ENCODE measurements around the gene ARSB. TPM values are rescaled to one million over a fixed set of nuclear protein-coding genes. Genes with fewer than 3 reads are reported as not detected.

The ARSB gene
- total RNA-seq, 2 experiments from 2014 or later, result 7.6 to 8.0 TPM

- POLR2A ChIA-PET, result no interaction called here
- CTCF ChIA-PET, result no interaction called here
- no peak overlapping the region for H3K4me3 Mint-ChIP-seq
Measured at GRCh38 chr5:78783434-78784130, 201.5 kb downstream of the ARSB start.

GRCh38 chr5:78782728-78783127, 202.4 kb downstream of the ARSB start:
- Mint-ChIP-seq H3K9me3 (ENCODE audit: low read depth) (no peaks in the 10 kb centered on the region), H3K36me3 (ENCODE audit: low read depth) (peaks cover 17% of the 10 kb centered on the region), H3K4me3 (no peak overlapping the region), H3K4me1 (no peaks in the 10 kb centered on the region), H3K27me3 (no peaks in the 10 kb centered on the region), H3K27ac (no peak overlapping the region)
- intact Hi-C loops (cut with DNase I, micrococcal nuclease), result no loop called here
- CTCF ChIA-PET, result no interaction called here
- ATAC-seq, result no peak
- no peak for DNase-seq
- POLR2A ChIA-PET, result no interaction called here

More at GRCh38 chr5:78783434-78784130, 201.5 kb downstream of the ARSB start:
- Mint-ChIP-seq H3K27me3 (no peaks in the 10 kb centered on the region), H3K4me1 (no peaks in the 10 kb centered on the region), H3K27ac (no peak overlapping the region), H3K36me3 (ENCODE audit: low read depth) (peaks cover 17% of the 10 kb centered on the region), H3K9me3 (ENCODE audit: low read depth) (no peaks in the 10 kb centered on the region)
- DNase-seq, result no peak
- no peak for ATAC-seq
- intact Hi-C loops (cut with DNase I, micrococcal nuclease), result no loop called here

GRCh38 chr5:78781611-78782286, 203.4 kb downstream of the ARSB start:
- H3K27ac Mint-ChIP-seq, result no peak overlapping the region

GRCh38 chr5:78779771-78780616, 205.1 kb downstream of the ARSB start:
- Mint-ChIP-seq H3K36me3 (ENCODE audit: low read depth) (peaks cover 14% of the 10 kb centered on the region), H3K9me3 (ENCODE audit: low read depth) (no peaks in the 10 kb centered on the region), H3K4me3 (no peak overlapping the region), H3K27me3 (no peaks in the 10 kb centered on the region), H3K4me1 (no peaks in the 10 kb centered on the region), H3K27ac (no peak overlapping the region)
- POLR2A ChIA-PET, result interaction anchor here (0.7 kb wide), 1 partner anchor 294 kb away, joined by 3 read pairs; no protein-coding TSS in a partner anchor
- no peak for ATAC-seq
- no peak for DNase-seq
- intact Hi-C loops (cut with DNase I, micrococcal nuclease), result no loop called here
- CTCF ChIA-PET, result interaction anchor here (0.6 kb wide), 1 partner anchor 16 kb away, joined by 3 read pairs; no protein-coding TSS in a partner anchor

More at GRCh38 chr5:78781611-78782286, 203.4 kb downstream of the ARSB start:
- no peaks in the 10 kb centered on the region for H3K4me1 Mint-ChIP-seq
- CTCF ChIA-PET, result interaction anchor here (0.5 kb wide), 1 partner anchor 131 kb away, joined by 4 read pairs; no protein-coding TSS in a partner anchor
- H3K9me3 Mint-ChIP-seq (ENCODE audit: low read depth), result no peaks in the 10 kb centered on the region
- intact Hi-C loops (cut with DNase I, micrococcal nuclease), result no loop called here
- no peak for DNase-seq
- no peak for ATAC-seq
- POLR2A ChIA-PET, result no interaction called here
- no peak overlapping the region for H3K4me3 Mint-ChIP-seq
- peaks cover 17% of the 10 kb centered on the region for H3K36me3 Mint-ChIP-seq (ENCODE audit: low read depth)
- no peaks in the 10 kb centered on the region for H3K27me3 Mint-ChIP-seq

- H3K9me3 Mint-ChIP-seq (ENCODE audit: low read depth), result no peaks in the 10 kb centered on the region
- intact Hi-C loops (cut with DNase I, micrococcal nuclease), result no loop called here
- no peaks in the 10 kb centered on the region for H3K27me3 Mint-ChIP-seq
- no peaks in the 10 kb centered on the region for H3K4me1 Mint-ChIP-seq
- no peak overlapping the region for H3K27ac Mint-ChIP-seq
- peaks cover 14% of the 10 kb centered on the region for H3K36me3 Mint-ChIP-seq (ENCODE audit: low read depth)
- ATAC-seq (no peak), DNase-seq (no peak)
- ChIA-PET POLR2A (no interaction called here), CTCF (no interaction called here)
- no peak overlapping the region for H3K4me3 Mint-ChIP-seq
Measured at GRCh38 chr5:78779262-78779661, 205.8 kb downstream of the ARSB start.

- Mint-ChIP-seq H3K36me3 (ENCODE audit: low read depth) (peaks cover 14% of the 10 kb centered on the region), H3K4me3 (no peak overlapping the region), H3K4me1 (no peaks in the 10 kb centered on the region), H3K27me3 (no peaks in the 10 kb centered on the region), H3K27ac (no peak overlapping the region), H3K9me3 (ENCODE audit: low read depth) (no peaks in the 10 kb centered on the region)
- ChIA-PET POLR2A (no interaction called here), CTCF (interaction anchor here (0.6 kb wide), 1 partner anchor 443 kb away, joined by 3 read pairs; no protein-coding TSS in a partner anchor)
- DNase-seq (no peak), ATAC-seq (no peak)
- intact Hi-C loops (cut with DNase I, micrococcal nuclease), result no loop called here
Measured at GRCh38 chr5:78778538-78778937, 206.6 kb downstream of the ARSB start.

GRCh38 chr5:78777901-78778300, 207.2 kb downstream of the ARSB start:
- Mint-ChIP-seq H3K27ac (no peak overlapping the region), H3K36me3 (ENCODE audit: low read depth) (peaks cover 14% of the 10 kb centered on the region), H3K9me3 (ENCODE audit: low read depth) (no peaks in the 10 kb centered on the region), H3K27me3 (no peaks in the 10 kb centered on the region), H3K4me3 (no peak overlapping the region), H3K4me1 (no peaks in the 10 kb centered on the region)
- no peak for ATAC-seq
- intact Hi-C loops (cut with DNase I, micrococcal nuclease), result no loop called here
- no peak for DNase-seq
- ChIA-PET CTCF (interaction anchor here (0.6 kb wide), 1 partner anchor 443 kb away, joined by 3 read pairs; no protein-coding TSS in a partner anchor), POLR2A (no interaction called here)

GRCh38 chr5:78776637-78777036, 208.5 kb downstream of the ARSB start:
- POLR2A ChIA-PET, result no interaction called here

GRCh38 chr5:78773655-78774054, 211.5 kb downstream of the ARSB start:
- Mint-ChIP-seq H3K9me3 (ENCODE audit: low read depth) (no peaks in the 10 kb centered on the region), H3K4me1 (peaks cover 8% of the 10 kb centered on the region), H3K36me3 (ENCODE audit: low read depth) (no peaks in the 10 kb centered on the region), H3K27me3 (no peaks in the 10 kb centered on the region), H3K27ac (no peak overlapping the region), H3K4me3 (no peak overlapping the region)
- ChIA-PET CTCF (no interaction called here), POLR2A (no interaction called here)
- DNase-seq, result no peak
- intact Hi-C loops (cut with DNase I, micrococcal nuclease), result no loop called here
- no peak for ATAC-seq

More at GRCh38 chr5:78776637-78777036, 208.5 kb downstream of the ARSB start:
- Mint-ChIP-seq H3K9me3 (ENCODE audit: low read depth) (no peaks in the 10 kb centered on the region), H3K27me3 (no peaks in the 10 kb centered on the region), H3K4me3 (no peak overlapping the region), H3K27ac (no peak overlapping the region), H3K36me3 (ENCODE audit: low read depth) (peaks cover 14% of the 10 kb centered on the region), H3K4me1 (peaks cover 3% of the 10 kb centered on the region)
- ATAC-seq (peak; percentile 49), DNase-seq (no peak)
- CTCF ChIA-PET, result interaction anchor here (0.6 to 1.0 kb wide), 2 partner anchors 244 to 246 kb away, joined by 3 read pairs; no protein-coding TSS in a partner anchor
- intact Hi-C loops (cut with DNase I, micrococcal nuclease), result no loop called here

- intact Hi-C loops (cut with DNase I, micrococcal nuclease), result no loop called here
- H3K27ac Mint-ChIP-seq, result peak overlapping the region; percentile 1
- H3K4me1 Mint-ChIP-seq, result peaks cover 8% of the 10 kb centered on the region
- H3K4me3 Mint-ChIP-seq, result no peak overlapping the region
- peak; percentile 11 for DNase-seq
- H3K9me3 Mint-ChIP-seq (ENCODE audit: low read depth), result no peaks in the 10 kb centered on the region
- ATAC-seq, result peak; percentile 60
- POLR2A ChIA-PET, result interaction anchor here (0.6 kb wide), 2 partner anchors 44 to 743 kb away, joined by 4 read pairs; no protein-coding TSS in a partner anchor
- no peaks in the 10 kb centered on the region for H3K36me3 Mint-ChIP-seq (ENCODE audit: low read depth)
- CTCF ChIA-PET, result interaction anchor here (0.7 kb wide), 1 partner anchor 972 kb away, joined by 3 read pairs; no protein-coding TSS in a partner anchor
- no peaks in the 10 kb centered on the region for H3K27me3 Mint-ChIP-seq
Measured at GRCh38 chr5:78771260-78772205, 213.6 kb downstream of the ARSB start.

Data from activated CD4-positive, alpha-beta T cell treated with anti-CD3 and anti-CD28 coated beads for 36 hours (primary cell).